Ectodermal cell (in vitro differentiated cells): ENCODE data around the gene FAM83G.
"Not testable (repeated sequence)": the region's sequence is repeated elsewhere in the genome, so short reads cannot be mapped to it uniquely, and the experiment has no call there.

Experiments
- H3K27ac ChIP-seq: 2 replicates; pipeline ENCODE4 v1.7.0; 2013; ENCODE audit warnings: mild to moderate bottlenecking, low read depth, low read length; ENCODE audit not compliant: insufficient read depth, poor library complexity, severe bottlenecking
- H3K27me3 ChIP-seq: 2 replicates; pipeline ENCODE4 v1.7.0; 2013; ENCODE audit warnings: mild to moderate bottlenecking, low read length; ENCODE audit not compliant: insufficient read depth, control insufficient read depth, poor library complexity, severe bottlenecking
- H3K36me3 ChIP-seq: one replicate; pipeline ENCODE4 v1.7.0; 2013; ENCODE audit warnings: low read length; ENCODE audit not compliant: control insufficient read depth, insufficient read depth
- H3K4me1 ChIP-seq: one replicate; pipeline ENCODE4 v1.7.0; 2013; ENCODE audit warnings: low read length; ENCODE audit not compliant: control insufficient read depth, insufficient read depth
- H3K4me3 ChIP-seq: 2 replicates; pipeline ENCODE4 v1.7.0; 2013; ENCODE audit warnings: low read depth, low read length, control low read depth; ENCODE audit not compliant: insufficient read depth
- H3K9me3 ChIP-seq: 2 replicates; pipeline ENCODE4 v1.7.0; 2013; ENCODE audit warnings: mild to moderate bottlenecking, low read length, moderate library complexity; ENCODE audit not compliant: control insufficient read depth
- WGBS, 2 experiments: methylation state at CpG; one replicate each; pipeline ENCODE4 v1.1.7; 2013; ENCODE audit warnings: missing lambda C conversion rate in 2 of 2; 5-methylcytosine and 5-hydroxymethylcytosine counted together

Gene FAM83G

DNA sequence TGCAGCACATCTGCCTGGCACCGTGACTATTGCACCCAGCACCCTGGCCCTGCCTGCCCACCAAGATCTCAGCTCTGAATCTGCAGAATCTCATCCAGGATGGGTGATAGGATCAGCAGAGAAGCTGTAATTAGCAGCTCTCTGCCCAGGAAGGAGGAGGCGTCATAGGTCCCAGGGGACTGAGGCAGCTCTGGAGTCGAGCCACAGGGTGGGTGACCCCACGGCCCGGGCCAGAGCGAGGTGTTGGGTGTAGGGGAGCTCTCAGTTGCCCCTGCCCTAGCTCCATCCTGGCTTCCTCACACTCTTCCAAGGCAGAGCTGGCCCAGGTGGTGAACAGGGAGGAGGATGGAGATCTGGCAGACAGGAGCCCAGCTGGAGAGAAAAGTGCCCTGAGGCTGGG, 18.2 kb upstream of the FAM83G start:
- 97% methylated on average over 6 of the region's 6 CpGs for WGBS, 2 experiments
- H3K27me3 ChIP-seq = no peaks in the 10 kb centered on the region
- H3K4me1 ChIP-seq = no peaks in the 10 kb centered on the region
- no peak overlapping the region for H3K27ac ChIP-seq
- no peaks in the 10 kb centered on the region for H3K36me3 ChIP-seq
- no peaks in the 10 kb centered on the region for H3K9me3 ChIP-seq
- no peak overlapping the region for H3K4me3 ChIP-seq

GRCh38 chr17:19022128-19022527, 17.6 kb upstream of the FAM83G start:
- WGBS, 2 experiments = 96% methylated on average over 5 of the region's 5 CpGs

GRCh38 chr17:19021622-19022083, 17.1 kb upstream of the FAM83G start:
- Histone ChIP-seq H3K4me3 (no peak overlapping the region), H3K27ac (no peak overlapping the region), H3K36me3 (no peaks in the 10 kb centered on the region), H3K4me1 (no peaks in the 10 kb centered on the region), H3K27me3 (no peaks in the 10 kb centered on the region), H3K9me3 (no peaks in the 10 kb centered on the region)
- 94% methylated on average over 24 of the region's 24 CpGs for WGBS, 2 experiments

More at GRCh38 chr17:19022128-19022527, 17.6 kb upstream of the FAM83G start:
- Histone ChIP-seq H3K9me3 (no peaks in the 10 kb centered on the region), H3K4me3 (no peak overlapping the region), H3K4me1 (no peaks in the 10 kb centered on the region), H3K27ac (no peak overlapping the region), H3K27me3 (no peaks in the 10 kb centered on the region), H3K36me3 (no peaks in the 10 kb centered on the region)

GRCh38 chr17:19021011-19021621, 16.6 kb upstream of the FAM83G start:
- 95 to 96% methylated on average over 7 of the region's 7 CpGs for WGBS, 2 experiments
- H3K4me1 ChIP-seq, H3K36me3 ChIP-seq, H3K4me3 ChIP-seq, H3K9me3 ChIP-seq, H3K27me3 ChIP-seq, H3K27ac ChIP-seq: not testable (repeated sequence)

DNA sequence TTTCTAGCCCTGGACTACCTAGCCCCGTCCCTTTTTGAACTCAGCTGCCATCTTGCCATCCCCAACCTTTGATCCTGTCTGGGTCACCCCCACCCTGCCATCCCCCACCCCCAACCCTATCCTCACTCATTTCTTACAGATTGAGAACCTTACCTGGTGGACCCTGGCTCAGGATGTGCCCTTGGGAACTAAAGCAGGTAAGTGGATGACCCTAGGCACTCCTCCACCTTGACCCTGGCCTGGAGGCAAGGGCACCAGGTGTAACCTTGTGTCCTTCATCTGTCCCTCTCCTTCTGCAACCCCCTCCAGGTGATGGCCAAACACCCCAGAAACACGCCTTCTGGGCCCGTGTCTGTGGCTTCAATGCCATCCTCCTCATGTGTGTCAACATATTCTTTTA, 15.5 kb upstream of the FAM83G start:
- no peak overlapping the region for H3K27ac ChIP-seq
- H3K27me3 ChIP-seq = no peaks in the 10 kb centered on the region
- no peaks in the 10 kb centered on the region for H3K4me1 ChIP-seq
- 93 to 95% methylated on average over 3 of the region's 3 CpGs for WGBS, 2 experiments
- H3K36me3 ChIP-seq = no peaks in the 10 kb centered on the region
- no peak overlapping the region for H3K4me3 ChIP-seq
- no peaks in the 10 kb centered on the region for H3K9me3 ChIP-seq

- no peak overlapping the region for H3K4me3 ChIP-seq
- no peaks in the 10 kb centered on the region for H3K36me3 ChIP-seq
- WGBS, 2 experiments = 79 to 81% methylated on average over 27 of the region's 27 CpGs
- no peaks in the 10 kb centered on the region for H3K4me1 ChIP-seq
- no peaks in the 10 kb centered on the region for H3K27me3 ChIP-seq
- no peak overlapping the region for H3K27ac ChIP-seq
- no peaks in the 10 kb centered on the region for H3K9me3 ChIP-seq
Observed at GRCh38 chr17:19019041-19019941, 14.7 kb upstream of the FAM83G start.

DNA sequence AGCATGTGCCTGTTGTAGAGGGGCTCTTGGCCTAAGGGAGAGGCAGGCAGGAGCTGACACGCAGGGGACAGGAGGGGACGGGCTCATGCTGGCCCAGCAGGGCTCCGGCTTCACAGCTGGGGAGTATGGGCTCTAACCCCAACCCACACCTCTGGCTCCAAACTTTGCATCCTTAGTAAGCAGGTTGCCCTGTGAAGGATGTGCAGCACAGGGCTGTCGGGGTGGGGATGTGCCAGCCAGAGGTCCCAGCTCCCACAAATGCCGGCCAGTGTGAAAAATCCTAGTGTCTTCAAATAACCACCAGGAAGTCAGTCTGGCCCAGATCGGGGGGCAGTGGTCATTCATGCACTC, 14.0 kb upstream of the FAM83G start:
- no peak overlapping the region for H3K4me3 ChIP-seq

GRCh38 chr17:19017804-19018599, 13.4 kb upstream of the FAM83G start:
- H3K27me3 ChIP-seq = no peaks in the 10 kb centered on the region
- no peak overlapping the region for H3K27ac ChIP-seq
- 93 to 94% methylated on average over 15 of the region's 16 CpGs for WGBS, 2 experiments
- no peaks in the 10 kb centered on the region for H3K4me1 ChIP-seq
- no peaks in the 10 kb centered on the region for H3K9me3 ChIP-seq
- no peak overlapping the region for H3K4me3 ChIP-seq
- no peaks in the 10 kb centered on the region for H3K36me3 ChIP-seq

More for the DNA sequence above, 14.0 kb upstream of the FAM83G start:
- no peaks in the 10 kb centered on the region for H3K27me3 ChIP-seq
- 82 to 88% methylated on average over 6 of the region's 6 CpGs for WGBS, 2 experiments
- H3K36me3 ChIP-seq = no peaks in the 10 kb centered on the region
- H3K4me1 ChIP-seq = no peaks in the 10 kb centered on the region
- H3K27ac ChIP-seq = no peak overlapping the region
- no peaks in the 10 kb centered on the region for H3K9me3 ChIP-seq

GRCh38 chr17:19017401-19017800, 12.8 kb upstream of the FAM83G start:
- Histone ChIP-seq H3K27me3 (no peaks in the 10 kb centered on the region), H3K4me3 (no peak overlapping the region), H3K27ac (no peak overlapping the region), H3K36me3 (no peaks in the 10 kb centered on the region), H3K9me3 (no peaks in the 10 kb centered on the region), H3K4me1 (no peaks in the 10 kb centered on the region)
- WGBS, 2 experiments = 89% methylated on average over 12 of the region's 12 CpGs

GRCh38 chr17:19016881-19017280, 12.3 kb upstream of the FAM83G start:
- H3K36me3 ChIP-seq = no peaks in the 10 kb centered on the region
- WGBS, 2 experiments = 93 to 94% methylated on average over 7 of the region's 7 CpGs
- H3K4me1 ChIP-seq = no peaks in the 10 kb centered on the region
- H3K4me3 ChIP-seq = no peak overlapping the region
- H3K27me3 ChIP-seq = no peaks in the 10 kb centered on the region
- no peaks in the 10 kb centered on the region for H3K9me3 ChIP-seq
- H3K27ac ChIP-seq = no peak overlapping the region
